Stimulated activated CD8-positive, alpha-beta memory T cell treated with anti-CD3 and anti-CD28 coated beads, Interleukin-12 subunit alpha, Interleukin-12 subunit beta, amount 100 ng/mL, for 4 hours (primary cell): ENCODE data around the gene ZBTB48.

Experiments
- DNase-seq: peaks from one replicate; pipeline ENCODE4 v3.0.0-alpha.2; 2020; ENCODE audit warnings: low read depth

ZBTB48 gene

DNA sequence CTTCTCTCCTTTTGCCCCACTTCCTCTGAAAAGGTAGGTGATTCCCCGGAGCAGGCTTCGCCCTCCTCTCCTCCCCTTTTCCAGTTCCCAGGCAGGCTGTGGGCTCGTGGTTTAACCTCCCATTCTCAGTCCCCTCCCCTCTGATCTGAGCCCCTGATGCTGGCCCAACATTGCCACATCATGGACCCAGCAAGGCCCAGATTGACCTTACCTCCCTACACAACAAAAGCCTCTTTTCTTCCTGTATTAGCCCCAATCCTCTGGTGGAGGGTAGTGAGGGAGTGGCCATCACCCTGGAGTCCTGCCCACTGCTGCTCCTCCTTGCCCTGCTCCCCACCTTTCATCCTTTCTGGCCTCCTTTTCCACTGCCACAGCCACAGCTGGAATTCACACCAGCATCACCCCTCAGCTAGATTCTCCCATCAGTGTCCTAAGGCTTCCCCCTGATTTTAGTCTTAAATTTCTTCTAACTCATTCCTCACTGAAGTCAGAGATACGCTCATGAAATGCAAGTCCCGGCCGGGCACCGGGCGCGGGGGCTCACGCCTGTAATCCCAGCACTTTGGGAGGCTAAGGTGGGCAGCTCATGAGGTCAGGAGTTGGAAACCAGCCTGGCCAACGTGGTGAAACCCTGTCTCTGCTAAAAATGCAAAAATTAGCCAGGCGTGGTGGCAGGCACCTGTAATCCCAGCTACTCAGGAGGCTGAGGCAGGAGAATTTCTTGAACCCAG, 7.0 kb upstream of the ZBTB48 start:
- DNase-seq, result no peak

DNA sequence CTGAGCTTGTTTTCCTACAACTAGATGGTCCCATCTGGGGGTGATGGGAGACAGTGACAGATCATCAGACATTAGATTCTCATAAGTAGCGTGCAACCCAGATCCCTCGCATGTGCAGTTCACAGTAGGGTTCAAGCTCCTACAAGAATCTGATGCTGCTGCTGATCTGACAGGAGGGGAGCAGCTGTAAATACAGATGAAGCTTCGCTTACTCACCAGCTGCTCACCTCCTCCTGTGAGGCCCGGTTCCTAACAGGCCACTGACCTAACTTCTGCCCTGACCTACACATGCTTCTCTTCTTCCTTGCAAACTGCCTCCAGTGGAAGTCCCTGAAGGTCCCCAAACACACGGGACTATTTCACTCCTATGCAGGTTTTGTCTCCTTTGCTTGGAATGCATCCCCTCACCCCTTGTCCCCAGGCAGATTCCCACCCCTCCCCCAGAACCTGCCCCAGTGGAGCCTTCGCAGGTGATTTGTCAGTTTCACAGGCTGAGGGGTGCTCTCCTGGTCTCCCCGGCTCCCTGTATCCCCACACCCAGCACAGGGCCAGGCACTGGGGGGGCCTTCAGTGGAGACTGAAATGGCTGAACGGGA, 5.7 kb upstream of the ZBTB48 start:
- no peak for DNase-seq

DNA sequence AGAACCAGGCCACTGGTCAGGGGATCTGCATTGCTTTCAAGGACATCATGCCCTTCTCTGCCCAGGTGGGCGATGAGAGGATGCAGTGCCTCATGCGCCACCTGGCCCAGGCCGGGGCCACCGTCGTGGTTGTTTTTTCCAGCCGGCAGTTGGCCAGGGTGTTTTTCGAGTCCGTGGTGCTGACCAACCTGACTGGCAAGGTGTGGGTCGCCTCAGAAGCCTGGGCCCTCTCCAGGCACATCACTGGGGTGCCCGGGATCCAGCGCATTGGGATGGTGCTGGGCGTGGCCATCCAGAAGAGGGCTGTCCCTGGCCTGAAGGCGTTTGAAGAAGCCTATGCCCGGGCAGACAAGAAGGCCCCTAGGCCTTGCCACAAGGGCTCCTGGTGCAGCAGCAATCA, 5.0 kb upstream of the ZBTB48 start:
- no peak for DNase-seq

DNA sequence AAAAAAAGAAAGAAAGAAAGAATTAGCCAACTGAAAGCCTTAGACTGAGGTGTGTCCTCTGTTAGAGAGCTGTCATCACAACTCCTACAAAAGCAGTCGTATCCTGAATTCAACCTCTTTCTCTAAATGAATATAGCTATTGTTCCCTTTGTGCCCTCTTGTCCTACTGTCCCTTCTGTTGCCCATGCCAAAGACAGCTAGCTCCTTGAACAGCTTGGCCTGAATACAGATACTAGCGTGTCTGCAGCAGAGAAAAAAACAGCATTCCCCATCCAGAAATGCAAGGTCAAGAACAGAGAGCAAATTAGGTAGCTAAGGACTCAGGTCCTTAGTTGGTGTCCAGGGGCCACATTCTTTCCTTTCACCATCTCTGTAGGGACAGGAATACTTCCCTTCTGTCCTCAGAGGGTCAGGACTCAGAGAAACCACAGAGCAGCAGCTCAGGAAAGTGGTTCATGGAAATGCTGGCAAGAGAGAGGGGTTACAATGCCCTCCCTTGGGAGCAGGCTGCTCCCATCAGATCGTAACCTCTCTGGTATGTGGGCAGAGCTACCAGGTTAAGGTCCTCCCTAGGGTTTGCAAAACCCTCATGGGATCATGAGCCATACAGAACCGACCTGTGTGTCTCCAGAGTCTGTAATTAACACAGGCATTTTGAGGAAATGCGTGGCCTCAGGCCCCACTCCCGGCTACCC, 1.8 kb upstream of the ZBTB48 start:
- DNase-seq, result no peak

DNA sequence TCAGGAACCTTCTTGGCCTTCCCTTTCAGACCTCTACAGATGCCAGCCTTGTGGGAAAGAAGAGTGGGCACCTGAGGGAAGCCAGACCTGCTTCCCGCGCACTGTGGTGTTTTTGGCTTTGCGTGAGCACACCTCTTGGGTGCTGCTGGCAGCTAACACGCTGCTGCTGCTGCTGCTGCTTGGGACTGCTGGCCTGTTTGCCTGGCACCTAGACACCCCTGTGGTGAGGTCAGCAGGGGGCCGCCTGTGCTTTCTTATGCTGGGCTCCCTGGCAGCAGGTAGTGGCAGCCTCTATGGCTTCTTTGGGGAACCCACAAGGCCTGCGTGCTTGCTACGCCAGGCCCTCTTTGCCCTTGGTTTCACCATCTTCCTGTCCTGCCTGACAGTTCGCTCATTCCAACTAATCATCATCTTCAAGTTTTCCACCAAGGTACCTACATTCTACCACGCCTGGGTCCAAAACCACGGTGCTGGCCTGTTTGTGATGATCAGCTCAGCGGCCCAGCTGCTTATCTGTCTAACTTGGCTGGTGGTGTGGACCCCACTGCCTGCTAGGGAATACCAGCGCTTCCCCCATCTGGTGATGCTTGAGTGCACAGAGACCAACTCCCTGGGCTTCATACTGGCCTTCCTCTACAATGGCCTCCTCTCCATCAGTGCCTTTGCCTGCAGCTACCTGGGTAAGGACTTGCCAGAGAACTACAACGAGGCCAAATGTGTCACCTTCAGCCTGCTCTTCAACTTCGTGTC, 995 bp upstream of the ZBTB48 start:
- no peak for DNase-seq

DNA sequence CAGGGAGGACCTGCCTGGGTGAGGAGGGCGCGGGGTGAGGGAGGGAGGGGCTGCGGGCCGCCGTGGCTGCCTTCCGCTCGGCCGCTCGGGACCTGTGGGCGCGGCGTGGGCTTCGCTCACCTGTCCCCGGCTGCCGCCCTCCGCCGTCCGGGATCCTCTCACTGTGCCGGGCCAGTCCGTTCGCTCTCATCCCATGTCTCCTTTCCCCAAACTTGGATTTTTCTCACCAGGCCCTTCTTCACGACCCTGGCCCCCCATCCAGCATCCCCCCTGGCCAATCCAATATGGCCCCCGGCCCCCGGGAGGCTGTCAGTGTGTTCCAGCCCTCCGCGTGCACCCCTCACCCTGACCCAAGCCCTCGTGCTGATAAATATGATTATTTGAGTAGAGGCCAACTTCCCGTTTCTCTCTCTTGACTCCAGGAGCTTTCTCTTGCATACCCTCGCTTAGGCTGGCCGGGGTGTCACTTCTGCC, 362 bp downstream of the ZBTB48 start:
- DNase-seq, result no peak

DNA sequence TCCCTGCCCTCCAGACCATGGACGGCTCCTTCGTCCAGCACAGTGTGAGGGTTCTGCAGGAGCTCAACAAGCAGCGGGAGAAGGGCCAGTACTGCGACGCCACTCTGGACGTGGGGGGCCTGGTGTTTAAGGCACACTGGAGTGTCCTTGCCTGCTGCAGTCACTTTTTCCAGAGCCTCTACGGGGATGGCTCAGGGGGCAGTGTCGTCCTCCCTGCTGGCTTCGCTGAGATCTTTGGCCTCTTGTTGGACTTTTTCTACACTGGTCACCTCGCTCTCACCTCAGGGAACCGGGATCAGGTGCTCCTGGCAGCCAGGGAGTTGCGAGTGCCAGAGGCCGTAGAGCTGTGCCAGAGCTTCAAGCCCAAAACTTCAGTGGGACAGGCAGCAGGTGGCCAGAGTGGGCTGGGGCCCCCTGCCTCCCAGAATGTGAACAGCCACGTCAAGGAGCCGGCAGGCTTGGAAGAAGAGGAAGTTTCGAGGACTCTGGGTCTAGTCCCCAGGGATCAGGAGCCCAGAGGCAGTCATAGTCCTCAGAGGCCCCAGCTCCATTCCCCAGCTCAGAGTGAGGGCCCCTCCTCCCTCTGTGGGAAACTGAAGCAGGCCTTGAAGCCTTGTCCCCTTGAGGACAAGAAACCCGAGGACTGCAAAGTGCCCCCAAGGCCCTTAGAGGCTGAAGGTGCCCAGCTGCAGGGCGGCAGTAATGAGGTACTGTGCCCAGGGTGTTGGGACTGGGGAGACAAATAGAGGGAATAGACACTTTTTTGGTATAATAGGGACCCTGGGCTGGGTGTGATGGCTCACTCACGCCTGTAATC, 1.0 kb downstream of the ZBTB48 start:
- no peak for DNase-seq

DNA sequence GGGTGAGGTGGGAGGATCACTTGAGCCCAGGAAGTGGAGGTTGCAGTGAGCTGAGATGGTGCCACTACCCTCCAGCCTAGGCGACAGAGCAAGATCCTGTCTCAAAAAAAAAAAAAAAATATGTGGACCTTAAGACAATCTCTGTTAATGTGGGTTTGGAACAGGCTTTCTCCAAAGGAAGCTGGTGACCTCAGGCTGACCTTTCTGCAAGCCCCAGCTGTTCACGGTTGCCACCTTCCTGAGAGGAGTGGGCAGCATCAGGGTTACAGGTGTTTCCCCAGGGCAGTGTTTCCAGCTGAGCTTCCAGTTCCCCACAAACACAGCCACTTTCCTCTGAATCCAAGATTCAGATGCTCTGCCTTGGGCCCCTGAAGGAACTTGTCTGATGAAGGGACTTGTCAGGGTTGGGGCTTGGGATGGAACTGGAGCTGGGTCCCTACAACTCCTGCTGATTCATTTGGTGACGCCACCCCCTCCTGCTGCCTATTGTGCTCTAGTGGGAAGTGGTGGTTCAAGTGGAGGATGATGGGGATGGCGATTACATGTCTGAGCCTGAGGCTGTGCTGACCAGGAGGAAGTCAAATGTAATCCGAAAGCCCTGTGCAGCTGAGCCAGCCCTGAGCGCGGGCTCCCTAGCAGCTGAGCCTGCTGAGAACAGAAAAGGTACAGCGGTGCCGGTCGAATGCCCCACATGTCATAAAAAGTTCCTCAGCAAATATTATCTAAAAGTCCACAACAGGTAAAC, 1.9 kb downstream of the ZBTB48 start:
- DNase-seq, result no peak

DNA sequence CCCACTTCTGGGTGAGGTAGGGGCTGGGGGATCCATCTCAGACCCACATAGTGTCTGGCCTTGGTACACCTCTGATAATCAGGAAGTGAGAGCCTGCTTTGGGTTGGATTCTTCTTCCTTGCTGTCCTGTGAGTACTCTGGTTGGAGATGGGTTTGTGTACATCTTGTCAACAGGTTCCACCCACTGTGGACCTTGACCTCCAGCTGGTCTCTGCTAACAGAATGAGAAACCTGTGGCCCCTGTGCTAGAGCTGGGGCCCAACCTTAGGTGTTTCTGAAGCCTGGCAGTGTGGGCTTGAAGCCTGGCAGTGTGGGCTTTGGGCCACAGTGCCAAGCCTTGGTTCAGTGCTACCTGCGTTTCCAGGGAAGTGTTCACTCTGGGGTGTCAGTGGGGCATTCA, 2.6 kb downstream of the ZBTB48 start:
- no peak for DNase-seq

DNA sequence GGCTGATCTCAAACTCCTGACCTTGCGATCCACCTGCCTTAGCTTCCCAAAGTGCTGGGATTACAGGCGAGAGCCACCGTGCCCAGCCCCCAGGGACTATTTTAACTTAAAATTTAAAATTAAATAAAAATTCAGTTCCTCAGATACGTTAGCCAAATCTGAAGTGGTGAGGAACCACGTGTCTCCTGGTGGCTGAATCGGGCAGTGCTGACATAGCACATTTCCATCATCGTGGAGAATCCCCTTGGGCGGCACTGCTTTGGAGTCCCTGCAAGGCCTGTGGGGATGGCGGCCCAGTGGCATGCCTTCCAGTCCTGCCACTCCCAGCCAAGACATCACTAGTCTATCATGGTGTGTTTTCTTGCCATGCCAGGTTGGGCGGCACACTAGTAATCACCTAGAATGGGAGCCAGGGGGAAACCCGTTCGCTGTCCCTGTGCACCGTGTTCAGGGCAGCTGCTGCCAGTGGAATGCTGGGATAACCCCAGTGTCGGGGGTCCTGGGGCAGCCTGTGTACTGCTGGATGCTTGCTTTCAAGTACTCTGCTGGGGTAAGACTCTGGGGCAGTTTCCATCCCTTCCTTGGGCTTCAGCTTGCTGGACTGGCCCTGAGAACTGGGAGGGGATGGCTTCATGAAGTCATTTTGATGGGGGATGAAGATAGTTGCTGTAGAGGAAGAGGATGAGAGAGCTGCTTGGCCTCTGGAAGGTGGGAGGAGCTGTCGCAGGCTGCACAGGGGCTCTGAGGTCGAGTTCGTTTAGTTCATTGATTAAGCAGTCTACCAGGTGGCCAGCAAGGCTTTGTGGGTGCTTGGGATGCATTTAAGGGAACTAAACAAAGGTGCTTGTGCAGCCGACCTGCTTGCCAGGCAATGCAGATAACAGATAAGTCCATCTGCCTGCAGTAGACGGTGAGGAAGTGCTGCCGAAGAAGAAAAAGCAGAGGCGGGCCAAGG, 4.6 kb downstream of the ZBTB48 start:
- DNase-seq, result no peak

DNA sequence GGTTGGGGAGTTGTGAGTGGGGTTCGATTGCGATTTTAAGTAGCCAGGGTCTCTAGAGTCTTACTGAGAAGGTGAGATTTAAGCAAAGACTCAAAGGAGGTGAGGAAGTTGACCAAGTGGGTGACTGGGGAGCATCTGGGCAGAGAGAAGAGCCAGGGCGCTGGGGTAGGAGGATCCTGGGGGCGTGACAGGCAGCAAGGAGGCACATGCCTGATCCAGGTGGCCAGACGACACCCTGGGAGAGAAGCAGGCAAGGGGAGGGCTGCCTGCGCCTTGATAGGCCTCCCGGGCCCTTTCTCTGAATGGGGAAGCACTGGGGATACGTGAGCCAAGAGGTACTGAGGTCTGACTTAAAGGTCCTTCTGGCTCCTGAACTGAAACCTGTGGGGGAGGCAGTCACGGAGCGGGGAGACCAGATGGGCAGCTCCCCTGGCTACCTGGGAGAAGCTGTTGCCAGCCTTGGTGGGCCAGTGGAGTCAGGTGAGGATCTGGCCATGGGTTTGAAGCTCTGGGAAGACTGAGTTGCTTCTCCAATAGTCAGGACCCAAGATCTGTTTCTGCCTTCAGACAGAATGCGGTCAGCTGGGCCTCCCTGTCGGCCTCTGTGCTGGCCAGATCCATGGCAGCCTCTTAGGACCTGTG, 5.4 kb downstream of the ZBTB48 start:
- DNase-seq, result no peak

DNA sequence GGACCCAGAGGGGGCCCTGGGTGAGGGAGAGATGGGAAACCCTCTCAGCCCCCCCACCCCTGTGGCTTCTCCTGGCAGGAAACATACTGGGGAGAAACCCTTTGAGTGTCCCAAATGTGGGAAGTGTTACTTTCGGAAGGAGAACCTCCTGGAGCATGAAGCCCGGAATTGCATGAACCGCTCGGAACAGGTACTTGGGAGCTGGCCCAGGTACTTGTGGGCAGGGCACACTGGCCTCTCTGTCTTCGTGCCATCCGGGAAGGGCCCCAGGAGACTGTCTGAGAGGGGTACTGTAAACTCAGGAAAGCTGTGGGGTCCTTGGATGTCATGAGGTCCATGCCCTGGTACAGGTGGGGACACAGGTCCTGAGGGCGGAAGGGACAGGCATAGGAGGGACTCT, 6.0 kb downstream of the ZBTB48 start:
- DNase-seq, result no peak

DNA sequence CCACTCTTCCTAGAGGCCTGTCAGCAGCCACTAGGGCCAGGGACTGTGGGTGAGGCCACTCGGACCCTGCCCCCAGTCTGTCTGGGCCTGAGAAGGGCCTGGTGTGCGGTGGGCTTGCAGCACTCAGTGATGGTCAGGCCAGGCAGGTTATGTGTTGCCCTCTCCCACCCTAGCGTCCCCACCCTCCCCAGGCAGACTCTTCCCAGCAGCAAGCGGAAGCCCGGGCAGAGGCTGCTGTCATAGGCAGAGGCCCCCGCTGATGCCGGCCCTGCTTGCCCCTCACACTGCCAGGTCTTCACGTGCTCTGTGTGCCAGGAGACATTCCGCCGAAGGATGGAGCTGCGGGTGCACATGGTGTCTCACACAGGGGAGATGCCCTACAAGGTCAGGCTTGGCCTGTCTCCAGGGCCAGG, 6.6 kb downstream of the ZBTB48 start:
- no peak for DNase-seq

DNA sequence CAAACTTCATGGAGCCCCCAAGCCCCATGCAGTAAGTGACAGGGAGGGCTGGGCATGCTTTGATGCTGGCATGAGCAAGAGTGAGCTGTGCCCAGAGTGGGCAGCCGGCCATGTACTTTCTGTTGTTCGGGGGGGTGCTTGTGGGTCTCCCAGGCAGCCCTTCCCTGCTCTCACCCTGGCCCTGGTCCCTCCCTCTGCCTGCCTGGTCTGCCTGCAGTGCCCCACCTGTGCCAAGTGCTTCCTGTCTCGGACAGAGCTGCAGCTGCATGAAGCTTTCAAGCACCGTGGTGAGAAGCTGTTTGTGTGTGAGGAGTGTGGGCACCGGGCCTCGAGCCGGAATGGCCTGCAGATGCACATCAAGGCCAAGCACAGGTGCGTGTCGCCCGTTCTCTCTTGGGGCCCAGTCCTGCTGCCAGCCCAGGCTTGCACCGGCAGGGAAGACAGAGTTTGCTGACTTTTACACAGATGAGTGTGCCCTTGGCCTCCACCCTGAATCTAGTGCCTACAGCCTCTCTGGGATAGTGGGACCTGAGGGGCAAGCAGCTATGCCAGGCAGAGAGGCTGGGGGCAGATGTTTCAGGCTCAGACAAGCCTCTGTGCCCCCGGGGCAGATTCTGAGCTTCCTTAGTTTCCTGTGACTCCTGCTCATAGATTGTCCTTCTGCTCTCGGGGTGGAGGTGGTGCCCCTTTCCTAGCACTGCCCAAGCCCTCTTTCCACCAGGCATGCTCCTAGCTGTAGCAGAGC, 7.6 kb downstream of the ZBTB48 start:
- DNase-seq, result no peak

DNA sequence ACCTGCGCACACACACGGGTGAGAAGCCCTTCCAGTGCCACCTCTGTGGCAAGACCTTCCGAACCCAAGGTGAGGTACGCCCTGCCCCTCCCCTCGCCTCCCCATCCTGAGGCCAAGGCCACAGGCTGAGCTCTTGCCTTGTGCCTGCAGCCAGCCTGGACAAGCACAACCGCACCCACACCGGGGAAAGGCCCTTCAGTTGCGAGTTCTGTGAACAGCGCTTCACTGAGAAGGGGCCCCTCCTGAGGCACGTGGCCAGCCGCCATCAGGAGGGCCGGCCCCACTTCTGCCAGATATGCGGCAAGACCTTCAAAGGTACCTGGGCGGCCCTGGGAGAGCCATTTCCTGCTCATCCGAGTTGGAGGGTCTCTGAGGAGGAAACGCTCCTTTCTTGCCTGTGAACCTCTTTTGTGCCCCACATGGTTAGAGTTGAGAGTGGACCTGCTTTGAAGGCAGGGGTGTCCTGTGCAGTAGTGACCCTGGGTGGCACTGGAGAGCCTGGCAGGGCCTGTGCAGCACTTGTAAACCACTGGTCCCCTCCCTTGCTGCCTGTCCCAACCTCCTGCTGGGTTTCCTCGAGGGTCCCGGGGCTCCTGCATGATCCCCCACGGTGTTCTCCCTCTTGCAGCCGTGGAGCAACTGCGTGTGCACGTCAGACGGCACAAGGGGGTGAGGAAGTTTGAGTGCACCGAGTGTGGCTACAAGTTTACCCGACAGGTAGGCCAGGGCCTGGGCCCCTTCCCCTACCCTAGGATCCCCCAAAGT, 8.5 kb downstream of the ZBTB48 start:
- no peak for DNase-seq

DNA sequence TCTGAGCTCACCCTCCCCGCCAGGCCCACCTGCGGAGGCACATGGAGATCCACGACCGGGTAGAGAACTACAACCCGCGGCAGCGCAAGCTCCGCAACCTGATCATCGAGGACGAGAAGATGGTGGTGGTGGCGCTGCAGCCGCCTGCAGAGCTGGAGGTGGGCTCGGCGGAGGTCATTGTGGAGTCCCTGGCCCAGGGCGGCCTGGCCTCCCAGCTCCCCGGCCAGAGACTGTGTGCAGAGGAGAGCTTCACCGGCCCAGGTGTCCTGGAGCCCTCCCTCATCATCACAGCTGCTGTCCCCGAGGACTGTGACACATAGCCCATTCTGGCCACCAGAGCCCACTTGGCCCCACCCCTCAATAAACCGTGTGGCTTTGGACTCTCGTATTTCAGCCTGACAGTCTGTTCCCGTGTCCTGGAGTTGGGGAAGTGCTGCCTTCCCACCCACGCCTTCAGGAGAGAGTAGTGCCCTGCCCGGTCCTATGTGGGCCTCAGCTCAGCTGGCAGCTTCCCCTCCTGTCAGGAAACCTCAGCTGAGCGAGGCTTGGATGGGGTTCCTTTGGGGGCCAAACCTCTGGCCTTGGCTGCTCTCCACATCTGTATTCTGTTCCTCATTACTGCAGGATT, 9.2 kb downstream of the ZBTB48 start:
- DNase-seq, result no peak

DNA sequence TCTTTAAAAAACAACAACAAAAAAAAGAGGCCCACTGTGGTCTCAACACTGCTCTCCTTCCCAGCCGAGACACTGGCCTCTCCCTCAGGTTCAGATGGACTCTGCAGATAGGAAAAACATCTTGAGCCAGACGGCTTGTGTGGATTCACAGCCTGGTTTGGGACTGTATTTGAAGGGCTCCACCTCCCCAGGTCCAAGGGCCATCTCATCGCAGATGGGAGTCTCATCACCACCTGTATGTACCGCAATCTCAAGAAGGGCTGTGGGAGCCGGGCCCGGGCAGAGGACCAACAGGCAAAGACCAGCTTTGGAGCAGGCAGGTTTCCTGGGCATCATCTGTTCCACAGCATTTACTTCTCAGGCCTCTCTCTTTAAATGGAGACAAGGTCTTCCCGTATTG, 10.3 kb downstream of the ZBTB48 start:
- DNase-seq, result no peak
